OCI-LY1 (cell line): ENCODE measurements around the gene ICA1.

Source experiments
- H2AFZ ChIP-seq: fragments of 200-600 bp; sonication (generic), shearing (Covaris generic); 2 replicates; pipeline ENCODE4 v1.6.0; 2014; ENCODE audit warnings: antibody characterized with exemption, mild to moderate bottlenecking, low read length
- H3F3A ChIP-seq: fragments of 200-600 bp; sonication (generic), shearing (Covaris generic); 2 replicates; pipeline ENCODE4 v1.6.0; 2014; ENCODE audit warnings: mild to moderate bottlenecking, antibody characterized with exemption, low read length, moderate library complexity; ENCODE audit not compliant: insufficient read depth
- H3K27ac ChIP-seq: fragments of 200-600 bp; sonication (generic); 2 replicates; pipeline ENCODE4 v1.5.1; 2014; ENCODE audit warnings: low read length, mixed run types, mild to moderate bottlenecking, low read depth; ENCODE audit not compliant: poor library complexity, severe bottlenecking
- H3K27me3 ChIP-seq: fragments of 200-600 bp; sonication (generic); 2 replicates; pipeline ENCODE4 v1.6.0; 2014; ENCODE audit warnings: antibody characterized with exemption, mild to moderate bottlenecking, low read length, moderate library complexity; ENCODE audit not compliant: insufficient read depth
- H3K36me3 ChIP-seq: fragments of 200-600 bp; sonication (generic); 2 replicates; pipeline ENCODE4 v1.6.1; 2014; ENCODE audit warnings: mild to moderate bottlenecking, antibody characterized with exemption, low read length, moderate library complexity, mixed read lengths; ENCODE audit not compliant: insufficient read depth
- H3K4me1 ChIP-seq: fragments of 200-600 bp; sonication (generic); 2 replicates; pipeline ENCODE4 v1.5.1; 2014; ENCODE audit warnings: mild to moderate bottlenecking, low read length, moderate library complexity; ENCODE audit not compliant: insufficient read depth, severe bottlenecking
- H3K4me2 ChIP-seq: fragments of 200-600 bp; sonication (generic), shearing (Covaris generic); 2 replicates; pipeline ENCODE4 v1.6.1; 2014; ENCODE audit warnings: low read length
- H3K4me3 ChIP-seq: fragments of 200-600 bp; sonication (generic); 2 replicates; pipeline ENCODE4 v1.5.1; 2014; ENCODE audit warnings: low read length, low read depth, mild to moderate bottlenecking, mixed read lengths; ENCODE audit not compliant: poor library complexity, severe bottlenecking
- H3K79me2 ChIP-seq: fragments of 200-600 bp; shearing (Covaris generic); 2 replicates; pipeline ENCODE4 v1.6.1; 2016; ENCODE audit warnings: mixed run types, low read length, mixed read lengths; ENCODE audit not compliant: insufficient read depth
- H3K9ac ChIP-seq: fragments of 200-600 bp; sonication (generic), shearing (Covaris generic); 2 replicates; pipeline ENCODE4 v1.6.1; 2014; ENCODE audit warnings: mild to moderate bottlenecking, low read length, mixed read lengths
- H3K9me2 ChIP-seq: fragments of 200-600 bp; sonication (generic), shearing (Covaris generic); 2 replicates; pipeline ENCODE4 v1.6.1; 2014; ENCODE audit warnings: low read depth, mild to moderate bottlenecking, low read length, mixed read lengths
- H3K9me3 ChIP-seq: fragments of 200-600 bp; shearing (Covaris generic); 2 replicates; pipeline ENCODE4 v1.6.1; 2014; ENCODE audit warnings: low read length, mixed read lengths
- H4K20me1 ChIP-seq: fragments of 200-600 bp; sonication (generic), shearing (Covaris generic); 2 replicates; pipeline ENCODE4 v1.6.0; 2016; ENCODE audit warnings: mild to moderate bottlenecking, low read length; ENCODE audit not compliant: insufficient read depth
- EZH2 ChIP-seq: fragments of 200-600 bp; sonication (generic), shearing (Covaris generic); IDR thresholded peaks from 2 replicates; pipeline ENCODE4 v1.8.0; 2017; ENCODE audit warnings: borderline replicate concordance, mixed run types, mild to moderate bottlenecking, antibody characterized with exemption, low read length, moderate library complexity, mixed read lengths
- TF ChIP-seq, protein P1 (sequence below): fragments of 200-600 bp; sonication (generic), shearing (Covaris generic); IDR thresholded peaks from 2 replicates; pipeline ENCODE4 v1.5.1; 2017; ENCODE audit warnings: mild to moderate bottlenecking, antibody characterized with exemption, low read length, moderate library complexity, mixed read lengths

The ICA1 gene

GRCh38 chr7:8120390-8121058, 141.4 kb downstream of the ICA1 start:
- Histone ChIP-seq H3K27me3 (no peaks in the 10 kb centered on the region), H3K4me3 (no peak overlapping the region), H3K9me2 (no peaks in the 10 kb centered on the region), H4K20me1 (no peaks in the 10 kb centered on the region), H3K27ac (no peak overlapping the region), H3F3A (no peaks in the 10 kb centered on the region), H3K79me2 (no peaks in the 10 kb centered on the region), H2AFZ (no peak overlapping the region), H3K9ac (no peak overlapping the region), H3K9me3 (no peaks in the 10 kb centered on the region), H3K36me3 (no peaks in the 10 kb centered on the region), H3K4me1 (peaks cover 12% of the 10 kb centered on the region), H3K4me2 (no peak overlapping the region)
- TF ChIP-seq EZH2, result no peak

DNA sequence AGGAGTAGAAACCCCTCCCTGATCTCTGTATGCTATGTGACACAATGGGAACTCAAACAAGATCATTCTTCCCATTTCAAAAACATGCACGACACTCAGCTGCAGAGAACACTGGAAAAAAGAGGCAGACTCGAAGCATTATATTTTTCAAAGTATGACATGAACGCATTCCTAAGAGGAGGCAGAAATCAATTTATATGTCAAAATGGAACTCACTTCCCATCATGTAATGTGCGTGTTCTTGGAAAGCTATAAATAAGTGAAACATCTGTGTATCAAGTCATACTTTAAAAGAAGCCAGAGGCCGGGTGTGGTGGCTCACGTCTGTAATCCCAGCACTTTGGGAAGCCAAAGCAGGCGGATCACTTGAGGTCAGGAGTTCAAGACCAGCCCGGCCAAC, 142.7 kb downstream of the ICA1 start:
- H3K4me1 ChIP-seq, result peaks cover 19% of the 10 kb centered on the region
- no peak overlapping the region for H3K27ac ChIP-seq
- H3K79me2 ChIP-seq, result no peaks in the 10 kb centered on the region
- TF ChIP-seq, protein P1, sequence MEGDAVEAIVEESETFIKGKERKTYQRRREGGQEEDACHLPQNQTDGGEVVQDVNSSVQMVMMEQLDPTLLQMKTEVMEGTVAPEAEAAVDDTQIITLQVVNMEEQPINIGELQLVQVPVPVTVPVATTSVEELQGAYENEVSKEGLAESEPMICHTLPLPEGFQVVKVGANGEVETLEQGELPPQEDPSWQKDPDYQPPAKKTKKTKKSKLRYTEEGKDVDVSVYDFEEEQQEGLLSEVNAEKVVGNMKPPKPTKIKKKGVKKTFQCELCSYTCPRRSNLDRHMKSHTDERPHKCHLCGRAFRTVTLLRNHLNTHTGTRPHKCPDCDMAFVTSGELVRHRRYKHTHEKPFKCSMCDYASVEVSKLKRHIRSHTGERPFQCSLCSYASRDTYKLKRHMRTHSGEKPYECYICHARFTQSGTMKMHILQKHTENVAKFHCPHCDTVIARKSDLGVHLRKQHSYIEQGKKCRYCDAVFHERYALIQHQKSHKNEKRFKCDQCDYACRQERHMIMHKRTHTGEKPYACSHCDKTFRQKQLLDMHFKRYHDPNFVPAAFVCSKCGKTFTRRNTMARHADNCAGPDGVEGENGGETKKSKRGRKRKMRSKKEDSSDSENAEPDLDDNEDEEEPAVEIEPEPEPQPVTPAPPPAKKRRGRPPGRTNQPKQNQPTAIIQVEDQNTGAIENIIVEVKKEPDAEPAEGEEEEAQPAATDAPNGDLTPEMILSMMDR, result no peak
- TF ChIP-seq EZH2, result no peak
- H3K4me3 ChIP-seq, result no peak overlapping the region
- no peaks in the 10 kb centered on the region for H4K20me1 ChIP-seq
- H3F3A ChIP-seq, result no peaks in the 10 kb centered on the region
- H3K27me3 ChIP-seq, result no peaks in the 10 kb centered on the region
- no peaks in the 10 kb centered on the region for H3K9me2 ChIP-seq
- no peak overlapping the region for H2AFZ ChIP-seq
- no peaks in the 10 kb centered on the region for H3K9me3 ChIP-seq
- no peaks in the 10 kb centered on the region for H3K36me3 ChIP-seq
- no peak overlapping the region for H3K4me2 ChIP-seq
- no peak overlapping the region for H3K9ac ChIP-seq

- Histone ChIP-seq H3K27me3 (no peaks in the 10 kb centered on the region), H3K36me3 (no peaks in the 10 kb centered on the region), H3K27ac (no peak overlapping the region), H3F3A (no peaks in the 10 kb centered on the region), H3K4me1 (peaks cover 24% of the 10 kb centered on the region), H3K4me3 (no peak overlapping the region), H3K9me2 (no peaks in the 10 kb centered on the region), H3K9ac (no peak overlapping the region), H2AFZ (no peak overlapping the region), H4K20me1 (no peaks in the 10 kb centered on the region), H3K4me2 (no peak overlapping the region), H3K9me3 (no peaks in the 10 kb centered on the region), H3K79me2 (no peaks in the 10 kb centered on the region)
- no peak for TF ChIP-seq EZH2
- TF ChIP-seq, protein P1, result no peak
Measured at GRCh38 chr7:8117195-8117594, 144.8 kb downstream of the ICA1 start.
